22Rv1 (cell line): Measurements from ENCODE around the gene AMT.
"Not testable (repeated sequence)": the region's sequence is repeated elsewhere in the genome, so short reads cannot be mapped to it uniquely, and the experiment has no call there.

ENCODE experiments used
- ZFX ChIP-seq: fragments of 450-650 bp; IDR thresholded peaks from 2 replicates; pipeline ENCODE4 v1.6.1; 2017; ENCODE audit warnings: antibody characterized with exemption, borderline replicate concordance
- TF ChIP-seq, protein P1 (sequence below): fragments of 450-650 bp; IDR thresholded peaks from 2 replicates; pipeline ENCODE4 v1.5.1; 2017; ENCODE audit warnings: mild to moderate bottlenecking

DNA sequence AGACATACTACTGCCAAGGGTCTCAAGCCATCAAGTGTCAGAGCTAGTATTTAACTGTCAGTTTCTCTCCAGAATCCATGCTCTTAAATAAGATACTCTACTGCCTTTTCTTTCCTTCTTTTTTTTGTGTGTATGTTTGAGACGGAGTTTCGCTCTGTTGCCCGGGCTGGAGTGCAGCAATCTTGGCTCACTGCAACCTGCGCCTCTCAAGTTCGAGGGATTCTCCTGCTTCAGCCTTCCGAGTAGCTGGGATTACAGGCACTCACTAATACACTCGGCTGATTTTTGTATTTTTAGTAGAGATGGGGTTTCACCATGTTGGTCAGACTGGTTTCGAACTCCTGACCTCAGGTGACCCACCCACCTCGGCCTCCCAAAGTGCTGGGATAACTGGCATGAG, 16.7 kb downstream of the AMT start:
- TF ChIP-seq, protein P1, sequence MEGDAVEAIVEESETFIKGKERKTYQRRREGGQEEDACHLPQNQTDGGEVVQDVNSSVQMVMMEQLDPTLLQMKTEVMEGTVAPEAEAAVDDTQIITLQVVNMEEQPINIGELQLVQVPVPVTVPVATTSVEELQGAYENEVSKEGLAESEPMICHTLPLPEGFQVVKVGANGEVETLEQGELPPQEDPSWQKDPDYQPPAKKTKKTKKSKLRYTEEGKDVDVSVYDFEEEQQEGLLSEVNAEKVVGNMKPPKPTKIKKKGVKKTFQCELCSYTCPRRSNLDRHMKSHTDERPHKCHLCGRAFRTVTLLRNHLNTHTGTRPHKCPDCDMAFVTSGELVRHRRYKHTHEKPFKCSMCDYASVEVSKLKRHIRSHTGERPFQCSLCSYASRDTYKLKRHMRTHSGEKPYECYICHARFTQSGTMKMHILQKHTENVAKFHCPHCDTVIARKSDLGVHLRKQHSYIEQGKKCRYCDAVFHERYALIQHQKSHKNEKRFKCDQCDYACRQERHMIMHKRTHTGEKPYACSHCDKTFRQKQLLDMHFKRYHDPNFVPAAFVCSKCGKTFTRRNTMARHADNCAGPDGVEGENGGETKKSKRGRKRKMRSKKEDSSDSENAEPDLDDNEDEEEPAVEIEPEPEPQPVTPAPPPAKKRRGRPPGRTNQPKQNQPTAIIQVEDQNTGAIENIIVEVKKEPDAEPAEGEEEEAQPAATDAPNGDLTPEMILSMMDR = not testable (repeated sequence)
- TF ChIP-seq ZFX = not testable (repeated sequence)
